GM20431 (cell line): ENCODE results near the gene MRGPRE.

Source experiments
- in situ Hi-C: fragments of 300-500 bp; cut with MseI, MboI; formaldehyde crosslinking; loops from one replicate; pipeline ENCODE4 v1.15.0; 2020; ENCODE audit warnings: low sequenced_read_pairs; ENCODE audit not compliant: unreplicated experiment

The MRGPRE gene

DNA sequence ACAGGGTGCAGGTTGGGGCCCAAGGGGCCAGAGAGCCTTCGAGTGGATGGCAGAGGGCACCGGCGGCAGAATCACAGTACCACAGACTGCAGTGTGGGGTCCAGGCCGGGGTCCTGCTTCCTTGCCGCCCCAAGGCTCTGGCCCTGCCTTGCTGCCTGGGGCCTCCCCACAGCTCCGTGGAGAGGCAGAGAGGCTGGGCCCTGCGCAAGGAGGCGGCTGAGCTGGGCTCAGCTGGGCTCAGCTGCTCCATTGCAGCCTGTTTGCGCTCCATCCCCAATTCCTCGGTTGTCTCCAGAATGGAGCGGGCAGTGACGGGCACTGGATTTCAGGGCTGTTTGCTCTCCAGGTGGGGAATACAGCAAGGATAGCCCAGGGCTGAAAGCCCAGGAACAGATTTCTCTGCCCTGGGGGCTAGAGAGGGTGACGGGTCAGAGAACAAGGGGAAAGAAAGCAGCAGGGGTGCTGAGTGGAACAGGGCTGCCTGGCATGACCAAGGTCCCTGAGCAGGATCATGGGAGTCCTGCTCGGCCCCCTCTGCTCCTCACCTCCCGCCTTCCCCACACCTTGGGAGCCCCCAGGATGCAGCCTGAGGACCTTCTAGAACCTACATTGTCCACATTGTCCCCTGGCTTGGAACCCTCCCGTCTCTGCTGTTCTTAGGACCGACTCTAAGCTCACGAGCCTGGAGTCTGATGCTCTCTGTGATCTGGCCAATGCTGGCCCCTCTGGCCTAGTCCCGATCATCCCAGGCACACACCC lies 32.5 kb downstream of the MRGPRE start:
- in situ Hi-C loops, result no loop called here

DNA sequence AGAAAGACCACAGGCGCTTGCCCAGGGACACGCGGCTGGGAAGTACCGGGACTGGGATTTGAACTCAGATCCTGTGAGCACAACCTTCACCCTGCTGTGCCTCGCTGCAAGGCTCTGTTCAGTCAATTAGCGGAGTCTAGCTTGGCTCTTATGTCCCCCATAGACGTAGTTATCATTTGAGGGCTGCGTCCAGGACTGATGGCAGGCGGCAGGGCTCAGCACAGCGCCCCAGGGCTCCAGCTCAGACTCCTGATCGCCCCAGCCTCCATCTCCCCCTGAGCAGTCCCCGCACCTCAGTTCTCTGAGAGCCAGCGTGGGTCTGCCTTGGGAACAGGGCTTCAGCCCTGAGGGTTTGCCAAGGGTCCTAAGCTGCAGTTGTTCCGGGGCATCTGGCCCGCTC lies 33.4 kb downstream of the MRGPRE start:
- in situ Hi-C loops, result no loop called here

DNA sequence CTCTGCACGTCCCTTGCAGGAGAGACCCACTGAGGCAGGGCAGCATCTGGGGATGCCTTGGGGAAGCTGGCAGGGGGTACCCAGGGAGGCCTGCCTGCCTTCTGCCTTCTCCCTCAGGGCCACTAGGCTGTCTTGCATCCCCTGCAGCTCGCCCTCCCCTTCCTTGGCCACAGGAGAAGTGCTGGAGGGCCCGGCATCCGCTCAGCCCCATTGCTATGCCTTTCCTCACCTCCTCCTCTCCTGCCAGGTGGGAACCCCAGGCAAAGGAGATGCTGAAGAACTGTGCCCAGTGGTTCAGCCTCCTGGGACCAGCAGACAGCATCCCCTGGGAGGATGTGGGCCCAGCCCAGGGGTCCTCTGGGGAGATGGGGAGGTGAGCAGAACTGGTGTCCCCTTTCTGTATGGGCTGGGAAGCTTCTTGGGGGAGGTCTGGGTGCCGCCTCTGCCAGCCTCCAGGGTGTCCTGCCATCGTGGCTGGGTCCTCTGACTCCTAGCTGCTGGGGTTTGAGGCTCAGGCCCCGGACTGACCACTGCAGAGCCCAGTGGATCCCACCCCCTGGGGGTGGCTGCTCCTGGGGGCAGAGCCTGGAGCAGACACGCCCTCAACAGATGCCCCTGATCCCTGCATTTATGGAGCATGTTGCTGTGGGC lies 34.2 kb downstream of the MRGPRE start:
- in situ Hi-C loops, result no loop called here

- in situ Hi-C loops, result no loop called here
Measured at GRCh38 chr11:3197044-3197695, 35.0 kb downstream of the MRGPRE start.

GRCh38 chr11:3196161-3197043 lies 35.8 kb downstream of the MRGPRE start:
- in situ Hi-C loops, result no loop called here

GRCh38 chr11:3195251-3196160 lies 36.7 kb downstream of the MRGPRE start:
- in situ Hi-C loops, result no loop called here

DNA sequence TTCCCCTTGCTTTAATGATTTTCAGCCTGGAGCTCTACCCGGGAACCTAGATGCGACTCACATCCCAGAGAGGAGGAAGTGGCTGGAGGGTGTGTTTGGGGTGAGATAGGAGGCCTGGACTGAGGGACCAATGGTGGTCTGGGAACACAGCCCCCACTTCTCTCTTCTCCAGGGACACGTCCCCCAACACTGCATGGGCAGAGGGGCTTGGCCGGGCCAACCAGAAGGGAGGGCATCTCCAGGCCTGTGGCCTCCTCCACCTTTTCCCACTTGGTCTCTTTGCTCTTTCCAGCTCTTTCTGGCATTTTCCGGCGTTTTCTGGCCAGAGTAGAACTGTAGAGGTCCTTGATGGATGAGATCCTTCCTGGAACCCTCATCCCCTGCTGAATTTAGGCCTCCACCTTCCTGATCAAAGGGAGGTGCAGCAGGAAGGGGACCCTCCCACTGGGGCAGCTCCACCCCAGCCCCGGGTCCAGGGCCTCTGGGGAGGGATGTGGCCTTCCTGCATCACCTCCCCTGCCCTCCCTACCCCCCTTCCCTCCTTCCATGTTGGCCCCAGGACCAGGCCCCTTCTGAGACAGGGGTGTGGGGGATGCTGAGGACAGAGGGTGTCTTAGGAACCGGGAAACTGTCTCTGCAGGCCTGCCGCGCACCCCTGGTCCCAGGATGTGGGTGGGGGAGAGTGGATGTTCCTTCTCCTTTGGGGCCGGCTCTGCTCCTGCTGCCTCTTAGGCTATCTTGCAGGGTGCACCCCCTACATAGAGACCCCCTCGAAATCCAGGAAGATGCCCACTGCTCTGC lies 38.0 kb downstream of the MRGPRE start:
- in situ Hi-C loops, result no loop called here

GRCh38 chr11:3193373-3194015 lies 38.7 kb downstream of the MRGPRE start:
- in situ Hi-C loops, result no loop called here

GRCh38 chr11:3192511-3193372 lies 39.5 kb downstream of the MRGPRE start:
- in situ Hi-C loops, result no loop called here

GRCh38 chr11:3191586-3192324 lies 40.5 kb downstream of the MRGPRE start:
- in situ Hi-C loops, result no loop called here

DNA sequence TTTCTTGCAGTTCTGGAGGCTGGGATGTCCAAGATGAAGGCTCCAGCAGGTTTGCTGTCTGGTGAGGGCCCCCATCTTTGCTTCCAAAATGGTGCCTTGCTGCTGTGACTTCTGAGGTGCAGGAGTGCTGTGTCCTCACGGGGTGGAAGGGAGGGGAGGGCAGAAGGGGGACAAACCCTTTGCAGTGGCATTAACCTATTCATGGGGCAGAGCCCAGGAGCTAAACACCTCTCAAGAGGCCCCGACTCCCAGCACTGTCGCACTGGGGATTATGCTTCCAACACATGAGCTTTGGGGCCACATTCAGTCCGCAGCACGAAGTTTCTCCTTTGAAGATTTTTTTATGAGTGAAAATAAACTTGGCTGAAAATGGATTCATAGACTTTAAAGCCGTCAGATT lies 41.6 kb downstream of the MRGPRE start:
- in situ Hi-C loops, result no loop called here

GRCh38 chr11:3189886-3190583 lies 42.2 kb downstream of the MRGPRE start:
- in situ Hi-C loops, result no loop called here

DNA sequence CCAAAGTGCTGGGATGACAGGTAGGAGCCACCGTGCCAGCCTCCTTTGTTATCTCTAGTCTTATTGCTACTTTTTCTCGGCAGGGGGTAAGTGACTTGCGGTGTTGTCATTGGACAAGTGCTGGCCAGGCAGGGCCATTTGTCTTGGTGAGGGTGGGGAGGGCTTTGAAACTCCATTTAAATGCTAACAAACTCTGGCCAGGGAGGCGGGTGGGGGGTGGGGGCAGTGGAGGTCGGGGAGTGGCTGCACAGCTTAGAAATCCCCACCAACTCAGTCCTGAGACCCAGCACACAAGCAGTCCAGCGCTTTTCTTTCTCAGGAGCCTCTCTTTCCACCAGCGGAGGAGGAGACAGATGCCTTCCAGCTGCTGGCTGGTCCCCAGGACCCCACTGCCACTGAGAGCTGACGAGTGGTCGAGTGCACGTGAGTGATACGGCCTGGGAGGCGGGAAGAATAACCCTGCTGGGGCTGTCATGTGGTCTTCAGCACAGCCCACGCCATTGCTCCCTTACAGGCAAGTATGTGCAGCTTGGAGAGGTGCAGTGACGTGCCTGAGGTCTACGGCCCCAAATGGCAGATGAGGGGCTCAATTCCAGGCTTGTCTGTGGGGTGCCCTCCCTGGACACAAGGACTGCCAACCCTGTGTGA lies 42.9 kb downstream of the MRGPRE start:
- in situ Hi-C loops, result no loop called here

- in situ Hi-C loops, result no loop called here
Measured at GRCh38 chr11:3188496-3189195, 43.6 kb downstream of the MRGPRE start.
